SK-N-SH (cell line): ENCODE data around the gene SSNA1. TPM values are rescaled to one million over a fixed set of nuclear protein-coding genes. Genes with fewer than 3 reads are reported as not detected.

Source experiments
- CTCF ChIA-PET: fragments of 300-600, 350-600 bp; formaldehyde crosslinking; extraction: SDS; loops from one replicate; lab custom pipeline; 2021; lab: Yijun Ruan, JAX
- POLR2A ChIA-PET: fragments of 350-600 bp; sonication (Branson Sonifier 250); formaldehyde crosslinking; extraction: SDS; loops from one replicate; lab custom pipeline; 2020; ENCODE audit warnings: antibody characterized with exemption, inconsistent platforms; lab: Yijun Ruan, JAX
- DNase-seq: peaks from one replicate; pipeline ENCODE4 v3.0.0; 2012
- H2AFZ ChIP-seq: fragments of 200-600 bp; sonication (generic); 2 replicates; pipeline ENCODE4 v1.8.1; 2016; ENCODE audit warnings: antibody characterized with exemption, mild to moderate bottlenecking, low read depth
- H3F3A ChIP-seq: fragments of 200-600 bp; sonication (generic); replicated peaks from 2 replicates; pipeline ENCODE3; 2016; ENCODE audit warnings: antibody characterized with exemption, mild to moderate bottlenecking; ENCODE audit not compliant: insufficient read depth
- H3K27ac ChIP-seq, 2 experiments: fragments of 200-500 bp in 1 of 2; fragments of 200-600 bp in 1 of 2; sonication (Bioruptor generic) in 1 of 2; sonication (generic), shearing (Covaris generic) in 1 of 2; 2 replicates each; pipeline versions ENCODE4 v1.5.1 to v1.6.1; 2014 to 2016; ENCODE audit warnings: low read depth in 2 of 2, inconsistent platforms in 1 of 2, low read length in 1 of 2, mild to moderate bottlenecking in 1 of 2, mixed read lengths in 1 of 2
- H3K27me3 ChIP-seq: fragments of 200-600 bp; sonication (generic), shearing (Covaris generic); 2 replicates; pipeline ENCODE4 v1.6.1; 2016; ENCODE audit warnings: mixed run types; ENCODE audit not compliant: insufficient read depth
- H3K36me3 ChIP-seq, 2 experiments: fragments of 200-500 bp in 1 of 2; fragments of 200-600 bp in 1 of 2; sonication (Bioruptor generic) in 1 of 2; sonication (generic) in 1 of 2; replicated peaks in 1 of 2; 2 replicates each; pipeline versions ENCODE3 to v1.5.1; 2014 to 2016; ENCODE audit warnings: low read length in 1 of 2, mild to moderate bottlenecking in 1 of 2; ENCODE audit not compliant: insufficient read depth in 2 of 2, control insufficient read depth in 1 of 2
- H3K4me1 ChIP-seq, 2 experiments: fragments of 200-500 bp in 1 of 2; fragments of 200-600 bp in 1 of 2; sonication (Bioruptor generic) in 1 of 2; sonication (generic), shearing (Covaris generic) in 1 of 2; 2 replicates each; pipeline versions ENCODE4 v1.5.1 to v1.6.1; 2014 to 2016; ENCODE audit warnings: low read depth in 1 of 2, low read length in 1 of 2, mixed run types in 1 of 2; ENCODE audit not compliant: insufficient read depth in 2 of 2, control insufficient read depth in 1 of 2
- H3K4me2 ChIP-seq: fragments of 200-600 bp; sonication (generic), shearing (Covaris generic); 2 replicates; pipeline ENCODE4 v1.6.1; 2017; ENCODE audit warnings: mixed run types
- H3K4me3 ChIP-seq, 2 experiments: fragments of 200-500 bp in 1 of 2; fragments of 200-600 bp in 1 of 2; sonication (Bioruptor generic) in 1 of 2; sonication (generic), shearing (Covaris generic) in 1 of 2; 2 replicates each; pipeline versions ENCODE4 v1.5.1 to v1.8.1; 2014 to 2016; ENCODE audit warnings: low read depth in 2 of 2, inconsistent platforms in 1 of 2, low read length in 1 of 2, mild to moderate bottlenecking in 1 of 2, mixed read lengths in 1 of 2, moderate library complexity in 1 of 2
- H3K79me2 ChIP-seq: fragments of 200-600 bp; sonication (generic); 2 replicates; pipeline ENCODE4 v1.8.1; 2017; ENCODE audit warnings: mild to moderate bottlenecking; ENCODE audit not compliant: insufficient read depth
- H3K9ac ChIP-seq: fragments of 200-600 bp; sonication (generic); 2 replicates; pipeline ENCODE4 v1.6.1; 2017; ENCODE audit warnings: mixed run types
- H3K9me2 ChIP-seq: fragments of 200-600 bp; sonication (generic); 2 replicates; pipeline ENCODE4 v1.6.1; 2017; ENCODE audit warnings: mixed run types
- H3K9me3 ChIP-seq: fragments of 200-600 bp; sonication (generic); 2 replicates; pipeline ENCODE4 v1.6.1; 2017; ENCODE audit warnings: mixed run types, mild to moderate bottlenecking, moderate library complexity
- H4K20me1 ChIP-seq: fragments of 200-600 bp; sonication (generic); 2 replicates; pipeline ENCODE4 v1.6.1; 2017; ENCODE audit warnings: mild to moderate bottlenecking, mixed run types; ENCODE audit not compliant: insufficient read depth
- CHD2 ChIP-seq: fragments of 150-350 bp; IDR thresholded peaks from 2 replicates; pipeline ENCODE4 v1.6.1; 2018; ENCODE audit warnings: low read length; ENCODE audit not compliant: partially characterized antibody
- CTCF ChIP-seq: fragments of 200-600 bp; sonication (generic); IDR thresholded peaks from 2 replicates; pipeline ENCODE4 v1.6.1; 2017; ENCODE audit warnings: antibody characterized with exemption, mild to moderate bottlenecking, moderate library complexity
- ELF1 ChIP-seq: IDR thresholded peaks from 2 replicates; pipeline ENCODE4 v1.4.0; 2012
- EP300 ChIP-seq, 2 experiments: IDR thresholded peaks; 2 replicates each; pipeline versions ENCODE4 v1.4.0 to v1.6.1; 2012; ENCODE audit warnings: borderline replicate concordance in 1 of 2, low read depth in 1 of 2, low read length in 1 of 2
- EZH2phosphoT487 ChIP-seq: fragments of 200-600 bp; sonication (generic); IDR thresholded peaks from 2 replicates; pipeline ENCODE4 v1.6.1; 2017; ENCODE audit warnings: low read depth, mixed run types, mild to moderate bottlenecking, antibody characterized with exemption, moderate library complexity, borderline replicate concordance
- FOSL2 ChIP-seq: IDR thresholded peaks from 2 replicates; pipeline ENCODE4 v1.4.0; 2012; ENCODE audit warnings: low read depth, mild to moderate bottlenecking, moderate library complexity, borderline replicate concordance
- GABPA ChIP-seq: IDR thresholded peaks from 2 replicates; pipeline ENCODE4 v1.4.0; 2012; ENCODE audit warnings: low read depth, mild to moderate bottlenecking
- GATA2 ChIP-seq: sonication (generic); formaldehyde crosslinking; IDR thresholded peaks from 2 replicates; pipeline ENCODE4 v1.5.0; 2020; ENCODE audit warnings: mild to moderate bottlenecking, missing genetic modification reagents
- JUND ChIP-seq: IDR thresholded peaks from 2 replicates; pipeline ENCODE4 v1.4.0; 2012
- NFIC ChIP-seq: IDR thresholded peaks from 2 replicates; pipeline ENCODE4 v1.4.0; 2012; ENCODE audit warnings: borderline replicate concordance
- RAD21 ChIP-seq: IDR thresholded peaks from 2 replicates; pipeline ENCODE4 v1.6.1; 2012; ENCODE audit warnings: mild to moderate bottlenecking, low read length
- REST ChIP-seq: IDR thresholded peaks from 2 replicates; pipeline ENCODE4 v1.6.1; 2012; ENCODE audit warnings: mild to moderate bottlenecking, low read depth, low read length, moderate library complexity
- SIN3A ChIP-seq: IDR thresholded peaks from 2 replicates; pipeline ENCODE4 v1.6.1; 2012; ENCODE audit warnings: low read depth, mild to moderate bottlenecking, low read length, moderate library complexity, borderline replicate concordance
- TAF1 ChIP-seq: IDR thresholded peaks from 2 replicates; pipeline ENCODE4 v1.6.1; 2012; ENCODE audit warnings: low read depth, mild to moderate bottlenecking, low read length, moderate library complexity, borderline replicate concordance
- TEAD4 ChIP-seq: IDR thresholded peaks from 2 replicates; pipeline ENCODE4 v1.4.0; 2012; ENCODE audit warnings: mild to moderate bottlenecking, borderline replicate concordance; ENCODE audit not compliant: insufficient read depth
- YY1 ChIP-seq: IDR thresholded peaks from 2 replicates; pipeline ENCODE4 v1.4.0; 2012; ENCODE audit warnings: low read depth, mild to moderate bottlenecking
- ZBTB33 ChIP-seq: IDR thresholded peaks from 2 replicates; pipeline ENCODE4 v1.4.0; 2012; ENCODE audit warnings: low read depth, borderline replicate concordance
- WGBS: methylation state at CpG from one replicate; pipeline ENCODE4 v1.1.6; 2017; ENCODE audit warnings: low lambda C conversion rate; 5-methylcytosine and 5-hydroxymethylcytosine counted together
- polyA plus RNA-seq, 3 experiments: library from polyadenylated mRNA; depleted of rRNA; stranded (reverse); fragments of >200 nt; gene quantifications; 2 replicates each; pipeline ENCODE4 v1.2.3, GENCODE V29; 2012

SSNA1 gene
- polyA plus RNA-seq, 1 of the 3 experiments (the other 2 are of a cell fraction): 124 TPM

- no peaks in the 10 kb centered on the region for H3K36me3 ChIP-seq
- H3K9me2 ChIP-seq: no peaks in the 10 kb centered on the region
- no peak overlapping the region for H3K4me3 ChIP-seq
- H3K9ac ChIP-seq: no peak overlapping the region
- DNase-seq: no peak
- H3K4me2 ChIP-seq: no peak overlapping the region
- peaks cover 0 to 3% of the 10 kb centered on the region in 2 experiments; a peak in 1 of 4 replicates for H3K4me1 ChIP-seq
- no peaks in the 10 kb centered on the region for H3F3A ChIP-seq
- H3K79me2 ChIP-seq: no peaks in the 10 kb centered on the region
- no peaks in the 10 kb centered on the region for H4K20me1 ChIP-seq
- H3K27ac ChIP-seq: no peak overlapping the region
- H2AFZ ChIP-seq: no peak overlapping the region
- ChIA-PET CTCF (interaction anchor here (1.0 to 1.5 kb wide), 2 partner anchors 13 to 69 kb away, joined by 3 to 4 read pairs; partner anchors contain the start of genes RNF224 and TMEM210), POLR2A (no interaction called here)
- WGBS: 43% methylated on average over 4 of the region's 4 CpGs
- TF ChIP-seq CTCF (no peak), TEAD4 (no peak), JUND (no peak), TAF1 (no peak), ZBTB33 (no peak), YY1 (no peak), SIN3A (no peak), EP300 (IDR thresholded peaks at IDR 0.05; ENCODE audit: borderline replicate concordance in 1 of 2, low read depth in 1 of 2, low read length in 1 of 2) (no peak), CHD2 (no peak), NFIC (no peak), EZH2phosphoT487 (no peak), FOSL2 (no peak), REST (no peak), ELF1 (no peak), RAD21 (no peak), GABPA (no peak), GATA2 (CRISPR knock-in tag) (no peak)
- no peaks in the 10 kb centered on the region for H3K27me3 ChIP-seq
- no peaks in the 10 kb centered on the region for H3K9me3 ChIP-seq
These were observed 29.9 kb upstream of the SSNA1 start for GRCh38 chr9:137158625-137159024.
